K562 (cell line): ENCODE data around the gene TRIAP1. TPM values are rescaled to one million over a fixed set of nuclear protein-coding genes. Genes with fewer than 3 reads are reported as not detected.

ENCODE experiments used
- CEBPG ChIP-seq, 3 experiments: fragments of 200-800 bp in 1 of 3; sonication (Bioruptor generic) in 1 of 3; sonication (generic) in 1 of 3; formaldehyde crosslinking in 1 of 3; IDR thresholded peaks in 2 of 3; conservative IDR thresholded peaks in 1 of 3; 2 replicates each; pipeline versions ENCODE4 v1.6.1 to v1.8.0; 2016 to 2022; ENCODE audit warnings: missing compliant biosample characterization in 2 of 3, missing genetic modification characterization in 2 of 3, mild to moderate bottlenecking in 1 of 3, missing genetic modification reagents in 1 of 3
- E2F4 ChIP-seq: sonication (generic); formaldehyde crosslinking; IDR thresholded peaks from 2 replicates; pipeline ENCODE4 v1.8.0; 2022; ENCODE audit warnings: mild to moderate bottlenecking, low read depth, missing genetic modification reagents
- ELF1 ChIP-seq: fragments of 200-800 bp; sonication (Bioruptor generic); IDR thresholded peaks from 2 replicates; pipeline ENCODE4 v1.6.1; 2016; ENCODE audit warnings: missing genetic modification characterization, missing compliant biosample characterization
- HNRNPL ChIP-seq: fragments of 200-400 bp; formaldehyde crosslinking; IDR thresholded peaks from 2 replicates; pipeline ENCODE4 v1.6.1; 2017; ENCODE audit warnings: low read depth, mild to moderate bottlenecking, low read length
- LCOR ChIP-seq: sonication (generic); formaldehyde crosslinking; IDR thresholded peaks from 2 replicates; pipeline ENCODE4 v1.8.0; 2022; ENCODE audit warnings: mild to moderate bottlenecking, missing genetic modification reagents
- MAFF ChIP-seq: IDR thresholded peaks from 2 replicates; pipeline ENCODE4 v1.6.1; 2012; ENCODE audit warnings: low read length, improper control_type of control experiment
- MAZ ChIP-seq, 2 experiments: fragments of 450-650 bp in 1 of 2; sonication (generic) in 1 of 2; formaldehyde crosslinking; IDR thresholded peaks in 1 of 2; conservative IDR thresholded peaks in 1 of 2; 2 replicates each; pipeline versions ENCODE4 v1.4.0 to v1.5.0; 2020; ENCODE audit warnings: mild to moderate bottlenecking in 1 of 2, missing genetic modification reagents in 1 of 2
- MBD1 ChIP-seq: fragments of 250-450 bp; sonication (Bioruptor Pico); IDR thresholded peaks from 2 replicates; pipeline ENCODE4 v1.8.0; 2022; ENCODE audit warnings: inconsistent platforms
- NFE2 ChIP-seq: IDR thresholded peaks from 2 replicates; pipeline ENCODE4 v1.6.1; 2014; ENCODE audit warnings: antibody characterized with exemption, low read depth
- NR2C1 ChIP-seq, 2 experiments: fragments of 450-650 bp; IDR thresholded peaks; 2 replicates each; pipeline ENCODE4 v1.6.1; 2017; ENCODE audit warnings: mild to moderate bottlenecking in 2 of 2, antibody characterized with exemption in 1 of 2, inconsistent platforms in 1 of 2, missing compliant biosample characterization in 1 of 2, missing genetic modification characterization in 1 of 2
- NR2F6 ChIP-seq: fragments of 450-650 bp; formaldehyde crosslinking; IDR thresholded peaks from 2 replicates; pipeline ENCODE4 v1.4.0; 2020; ENCODE audit warnings: mild to moderate bottlenecking
- PHF8 ChIP-seq: fragments of 200-600 bp; sonication (generic); IDR thresholded peaks from 2 replicates; pipeline ENCODE4 v1.6.1; 2012; ENCODE audit warnings: mixed run types, mild to moderate bottlenecking, inconsistent platforms, low read length, moderate library complexity, borderline replicate concordance
- PREB ChIP-seq: sonication (generic); formaldehyde crosslinking; IDR thresholded peaks from 2 replicates; pipeline ENCODE4 v1.8.1; 2023; ENCODE audit warnings: mild to moderate bottlenecking, missing genetic modification reagents
- RAD21 ChIP-seq, 2 experiments: fragments of 250-450 bp in 1 of 2; fragments of 450-650 bp in 1 of 2; sonication (Bioruptor Pico) in 1 of 2; formaldehyde crosslinking in 1 of 2; IDR thresholded peaks in 1 of 2; conservative IDR thresholded peaks in 1 of 2; 2 replicates each; pipeline versions ENCODE4 v1.4.0 to v1.8.0; 2020 to 2022; ENCODE audit warnings: mild to moderate bottlenecking in 2 of 2, moderate library complexity in 1 of 2
- TFE3 ChIP-seq: fragments of 450-650 bp; formaldehyde crosslinking; IDR thresholded peaks from 2 replicates; pipeline ENCODE4 v1.4.0; 2020; ENCODE audit warnings: mild to moderate bottlenecking, mixed read lengths
- YY1 ChIP-seq, 3 experiments: IDR thresholded peaks; 2 replicates each; pipeline ENCODE4 v1.6.1; 2011; ENCODE audit warnings: low read length in 2 of 3, mild to moderate bottlenecking in 2 of 3, moderate library complexity in 2 of 3, borderline replicate concordance in 1 of 3, control low read depth in 1 of 3, low read depth in 1 of 3; ENCODE audit not compliant: insufficient read depth in 3 of 3, insufficient replicate concordance in 2 of 3, control insufficient read depth in 1 of 3, insufficient read length in 1 of 3; ENCODE audit errors: extremely low read depth in 1 of 3
- ZFP30 ChIP-seq: fragments of 250-450 bp; sonication (Bioruptor Pico); IDR thresholded peaks from 2 replicates; pipeline ENCODE4 v1.8.0; 2022; ENCODE audit warnings: moderate library complexity, mild to moderate bottlenecking, inconsistent platforms, borderline replicate concordance
- ZNF384 ChIP-seq: IDR thresholded peaks from 2 replicates; pipeline ENCODE4 v1.6.1; 2012; ENCODE audit warnings: low read depth, low read length, improper control_type of control experiment
- polyA plus RNA-seq, 8 experiments: library from polyadenylated mRNA; depleted of rRNA in 4 of 8; stranded (reverse) in 5 of 8; unstranded in 3 of 8; fragments of >200 nt; fragmentation: Nextera tagmentation in 2 of 8; fragmentation: Illumina TruSeq in 1 of 8; extraction: Ambion mirVana in 2 of 8; extraction: Trizol in 1 of 8; gene quantifications; 2 replicates each; pipeline versions ENCODE4 v1.2.1 to v1.2.3, GENCODE V29; 2011 to 2014; ENCODE audit warnings: inconsistent platforms in 1 of 8, missing spikeins in 1 of 8
- total RNA-seq, 7 experiments: library from RNA; depleted of rRNA in 6 of 7; stranded (reverse); fragments of >200 nt in 6 of 7; fragmentation: Illumina TruSeq in 2 of 7; extraction: Trizol in 2 of 7; gene quantifications; 2 replicates each; pipeline versions ENCODE4 v1.2.1 to v1.2.3, GENCODE V29; 2011 to 2021; ENCODE audit warnings: low replicate concordance in 1 of 7

Gene TRIAP1
- total and polyA plus RNA-seq, 9 of the 15 experiments (the other 6 are each of a cell fraction or from before 2014, with no cell fraction given), result 37.3 to 354 (median 65.4) TPM

GRCh38 chr12:120445911-120446843 is at the start of gene TRIAP1, which contains the start of gene GATC (continued):
- TF ChIP-seq LCOR (CRISPR knock-in tag) (peak; percentile 86), HNRNPL (no peak), TFE3 (CRISPR knock-in tag) (no peak), MBD1 (CRISPR knock-in tag) (no peak), ELF1 (no peak), MAZ (CRISPR knock-in tag; conservative IDR thresholded peaks at IDR 0.05 in 1 of 2, IDR thresholded peaks at IDR 0.05 in 1 of 2) (peak; percentile 97), PREB (CRISPR knock-in tag) (no peak), ZNF384 (peak; percentile 59), CEBPG (CRISPR knock-in tag; IDR thresholded peaks at IDR 0.05) (peak; percentile 68), CEBPG (tag; conservative IDR thresholded peaks at IDR 0.05 in 1 of 2, IDR thresholded peaks at IDR 0.05 in 1 of 2) (peak in 1 of 2 experiments; percentile 25; a peak in 1 of 4 replicates), NR2F6 (CRISPR knock-in tag) (no peak), RAD21 (CRISPR knock-in tag; conservative IDR thresholded peaks at IDR 0.05 in 1 of 2, IDR thresholded peaks at IDR 0.05 in 1 of 2) (0 out of 4 replicates have a peak, but pooled peaks of 1 of the 2 experiments have one; percentile 5), YY1 (IDR thresholded peaks at IDR 0.05; ENCODE audit: borderline replicate concordance in 1 of 3, control insufficient read depth in 1 of 3, extremely low read depth in 1 of 3, insufficient read depth in 3 of 3, insufficient read length in 1 of 3, insufficient replicate concordance in 2 of 3, low read depth in 1 of 3, low read length in 2 of 3) (peak; percentile 66 to 95 (median 91)), PHF8 (peak; percentile 95), E2F4 (CRISPR knock-in tag) (peak; percentile 72), NFE2 (peak; percentile 6; the same call in 1 of the 2 replicates), MAFF (no peak), NR2C1 (IDR thresholded peaks at IDR 0.05) (peak; percentile 63), NR2C1 (tag; IDR thresholded peaks at IDR 0.05) (peak; percentile 60), ZFP30 (CRISPR knock-in tag) (no peak)
